ENCODE results near the gene SLC3A2. TPM values are rescaled to one million over a fixed set of nuclear protein-coding genes. Genes with fewer than 3 reads are reported as not detected.

SLC3A2 gene
- total and polyA plus RNA-seq, 2 of the 13 experiments (the other 11 are each of a cell fraction or from before 2014, with no cell fraction given): 213 to 226 TPM

- TF ChIP-seq ZBTB4 (CRISPR knock-in tag; IDR thresholded peaks at IDR 0.05; ENCODE audit: borderline replicate concordance) (0 out of 2 replicates have a peak, but pooled peaks have one; percentile 39), NFKB2 (CRISPR knock-in tag; IDR thresholded peaks at IDR 0.05; ENCODE audit: borderline replicate concordance) (peak; percentile 81; the same call in 1 of the 2 replicates), HNRNPL (IDR thresholded peaks at IDR 0.05; ENCODE audit: low read depth, low read length) (0 out of 2 replicates have a peak, but pooled peaks have one; percentile 52), DPF2 (CRISPR knock-in tag; IDR thresholded peaks at IDR 0.05; ENCODE audit: borderline replicate concordance, low read depth) (no peak), KLF13 (CRISPR knock-in tag; IDR thresholded peaks at IDR 0.05) (0 out of 2 replicates have a peak, but pooled peaks have one; percentile 84), ELF3 (CRISPR knock-in tag; IDR thresholded peaks at IDR 0.05) (peak; percentile 66; the same call in 1 of the 2 replicates), MIXL1 (CRISPR knock-in tag; IDR thresholded peaks at IDR 0.05) (peak; percentile 80; the same call in 1 of the 2 replicates), ZNF572 (CRISPR knock-in tag; IDR thresholded peaks at IDR 0.05) (peak; percentile 48; the same call in 1 of the 2 replicates), ZHX2 (IDR thresholded peaks at IDR 0.05; ENCODE audit: low read depth) (peak; percentile 97), ZHX2 (CRISPR knock-in tag; IDR thresholded peaks at IDR 0.05; ENCODE audit: borderline replicate concordance) (no peak), WIZ (CRISPR knock-in tag; IDR thresholded peaks at IDR 0.05) (peak; percentile 26; the same call in 1 of the 2 replicates), MEIS1 (CRISPR knock-in tag; IDR thresholded peaks at IDR 0.05; ENCODE audit: borderline replicate concordance) (0 out of 2 replicates have a peak, but pooled peaks have one; percentile 66), ZNF841 (CRISPR knock-in tag; IDR thresholded peaks at IDR 0.05; ENCODE audit: borderline replicate concordance) (no peak), GTF3A (CRISPR knock-in tag; conservative IDR thresholded peaks at IDR 0.05) (no peak)
These were observed 41.4 kb upstream of the SLC3A2 start, which contains the start of gene WDR74 (continued) for GRCh38 chr11:62839050-62839945.
